GM23338 (cell line): Measurements from ENCODE around the gene GPRIN1. TPM values are rescaled to one million over a fixed set of nuclear protein-coding genes. Genes with fewer than 3 reads are reported as not detected.

Source experiments
- ATAC-seq: fragments of 200-7000 bp; cut with Tn5 transposase; 3 replicates; pipeline ENCODE4 v1.9.1; 2020
- DNase-seq: peaks from one replicate; pipeline ENCODE4 v3.0.0-alpha.2; 2015; ENCODE audit warnings: low spot score
- H2AFZ ChIP-seq: fragments of 200-600 bp; sonication (generic); 2 replicates; pipeline ENCODE4 v1.8.0; 2016; ENCODE audit warnings: antibody characterized with exemption, mild to moderate bottlenecking, moderate library complexity
- H3F3A ChIP-seq: fragments of 200-600 bp; sonication (generic); replicated peaks from 2 replicates; pipeline ENCODE4 v1.8.0; 2017; ENCODE audit warnings: antibody characterized with exemption, mixed run types, low read depth
- H3K27ac ChIP-seq: fragments of 200-600 bp; sonication (generic); 2 replicates; pipeline ENCODE4 v1.6.1; 2016; ENCODE audit warnings: low read depth
- H3K27me3 ChIP-seq: fragments of 200-600 bp; sonication (generic); 2 replicates; pipeline ENCODE4 v1.8.0; 2016; ENCODE audit warnings: mild to moderate bottlenecking, mixed run types, moderate library complexity; ENCODE audit not compliant: insufficient read depth
- H3K36me3 ChIP-seq: fragments of 200-600 bp; sonication (generic); 2 replicates; pipeline ENCODE4 v1.8.0; 2016; ENCODE audit warnings: mild to moderate bottlenecking; ENCODE audit not compliant: insufficient read depth
- H3K4me1 ChIP-seq: fragments of 200-600 bp; sonication (generic); 2 replicates; pipeline ENCODE4 v1.8.0; 2016; ENCODE audit warnings: mild to moderate bottlenecking, moderate library complexity; ENCODE audit not compliant: insufficient read depth
- H3K4me2 ChIP-seq: fragments of 200-600 bp; sonication (generic); 2 replicates; pipeline ENCODE4 v1.7.1; 2017; ENCODE audit warnings: mixed run types
- H3K4me3 ChIP-seq: fragments of 200-600 bp; sonication (generic); 2 replicates; pipeline ENCODE4 v1.6.1; 2016; ENCODE audit warnings: mixed run types
- H3K79me2 ChIP-seq: fragments of 200-600 bp; sonication (generic); replicated peaks from 2 replicates; pipeline ENCODE4 v1.8.0; 2017; ENCODE audit warnings: mild to moderate bottlenecking; ENCODE audit not compliant: insufficient read depth
- H3K9me2 ChIP-seq: fragments of 200-600 bp; sonication (generic); 2 replicates; pipeline ENCODE4 v1.8.0; 2017; ENCODE audit not compliant: insufficient read depth
- H4K20me1 ChIP-seq: fragments of 200-600 bp; sonication (generic); replicated peaks from 2 replicates; pipeline ENCODE4 v1.8.0; 2017; ENCODE audit warnings: mild to moderate bottlenecking; ENCODE audit not compliant: insufficient read depth
- H3K27ac Mint-ChIP-seq: 2 replicates; pipeline ENCODE4 v1.8.0; 2020; ENCODE audit warnings: inconsistent platforms, mild to moderate bottlenecking, moderate library complexity, mixed read lengths
- H3K27me3 Mint-ChIP-seq: 3 replicates; pipeline ENCODE4 v1.8.0; 2022; ENCODE audit warnings: low read depth, mild to moderate bottlenecking, moderate library complexity, mixed read lengths, inconsistent platforms; ENCODE audit not compliant: insufficient read depth, poor library complexity
- H3K36me3 Mint-ChIP-seq: 3 replicates; pipeline ENCODE4 v1.8.0; 2021; ENCODE audit warnings: low read depth, mild to moderate bottlenecking, inconsistent platforms, moderate library complexity, mixed read lengths
- H3K4me1 Mint-ChIP-seq: 3 replicates; pipeline ENCODE4 v1.8.0; 2020; ENCODE audit warnings: mild to moderate bottlenecking, inconsistent platforms, mixed read lengths
- H3K4me3 Mint-ChIP-seq: 3 replicates; pipeline ENCODE4 v1.8.0; 2021; ENCODE audit warnings: moderate library complexity, mild to moderate bottlenecking, inconsistent platforms, mixed read lengths
- H3K9me3 Mint-ChIP-seq: 3 replicates; pipeline ENCODE4 v1.8.0; 2020; ENCODE audit warnings: moderate library complexity, mild to moderate bottlenecking, inconsistent platforms, mixed read lengths
- CREB1 ChIP-seq: fragments of 250-450 bp; sonication (Bioruptor Pico); IDR thresholded peaks from 2 replicates; pipeline ENCODE4 v1.5.0; 2020; ENCODE audit warnings: low read depth, mild to moderate bottlenecking, moderate library complexity
- ETS1 ChIP-seq: IDR thresholded peaks from 2 replicates; pipeline ENCODE4 v1.6.1; 2016; ENCODE audit warnings: antibody characterized with exemption
- EZH2 ChIP-seq: fragments of 200-600 bp; sonication (generic); IDR thresholded peaks from one replicate; pipeline ENCODE4 v1.8.0; 2017; ENCODE audit warnings: antibody characterized with exemption, mild to moderate bottlenecking, low read depth; ENCODE audit not compliant: unreplicated experiment
- EZH2phosphoT487 ChIP-seq: fragments of 200-600 bp; sonication (generic); IDR thresholded peaks from one replicate; pipeline ENCODE4 v1.8.1; 2018; ENCODE audit warnings: antibody characterized with exemption; ENCODE audit not compliant: unreplicated experiment
- NANOG ChIP-seq: IDR thresholded peaks from 2 replicates; pipeline ENCODE4 v1.6.1; 2016; ENCODE audit warnings: antibody characterized with exemption, borderline replicate concordance
- POLR2AphosphoS5 ChIP-seq: IDR thresholded peaks from 2 replicates; pipeline ENCODE4 v1.6.1; 2016; ENCODE audit warnings: antibody characterized with exemption, low read depth
- REST ChIP-seq: IDR thresholded peaks from one replicate; pipeline ENCODE4 v1.6.1; 2018; ENCODE audit warnings: antibody characterized with exemption; ENCODE audit not compliant: unreplicated experiment
- STAT1 ChIP-seq: IDR thresholded peaks from one replicate; pipeline ENCODE4 v1.6.1; 2016; ENCODE audit warnings: antibody characterized with exemption; ENCODE audit not compliant: unreplicated experiment
- polyA plus RNA-seq: library from polyadenylated mRNA; unstranded; fragments of >200 nt; fragmentation: Nextera tagmentation; extraction: Ambion mirVana; gene quantifications from 2 replicates; pipeline ENCODE4 v1.2.1, GENCODE V29; 2016
- total RNA-seq: library from RNA; depleted of rRNA; stranded (reverse); fragments of >200 nt; shearing (Covaris generic); gene quantifications from 2 replicates; pipeline ENCODE4 v1.2.3, GENCODE V29; 2014
- TF ChIP-seq, protein P1 (sequence below), 2 experiments: fragments of 200-600 bp in 1 of 2; sonication (generic) in 1 of 2; conservative IDR thresholded peaks; 2 replicates each; pipeline versions ENCODE4 v1.5.1 to v1.6.1; 2016 to 2017; ENCODE audit warnings: antibody characterized with exemption in 2 of 2, low read depth in 2 of 2, mild to moderate bottlenecking in 2 of 2, moderate library complexity in 1 of 2
- TF ChIP-seq, protein P2 (sequence below): fragments of 250-450 bp; sonication (Bioruptor Pico); IDR thresholded peaks from 2 replicates; pipeline ENCODE4 v1.5.0; 2020; ENCODE audit warnings: mild to moderate bottlenecking, moderate library complexity

GPRIN1 gene
- total and polyA plus RNA-seq, 2 experiments from 2014 or later: 3.8 to 14.6 TPM

DNA sequence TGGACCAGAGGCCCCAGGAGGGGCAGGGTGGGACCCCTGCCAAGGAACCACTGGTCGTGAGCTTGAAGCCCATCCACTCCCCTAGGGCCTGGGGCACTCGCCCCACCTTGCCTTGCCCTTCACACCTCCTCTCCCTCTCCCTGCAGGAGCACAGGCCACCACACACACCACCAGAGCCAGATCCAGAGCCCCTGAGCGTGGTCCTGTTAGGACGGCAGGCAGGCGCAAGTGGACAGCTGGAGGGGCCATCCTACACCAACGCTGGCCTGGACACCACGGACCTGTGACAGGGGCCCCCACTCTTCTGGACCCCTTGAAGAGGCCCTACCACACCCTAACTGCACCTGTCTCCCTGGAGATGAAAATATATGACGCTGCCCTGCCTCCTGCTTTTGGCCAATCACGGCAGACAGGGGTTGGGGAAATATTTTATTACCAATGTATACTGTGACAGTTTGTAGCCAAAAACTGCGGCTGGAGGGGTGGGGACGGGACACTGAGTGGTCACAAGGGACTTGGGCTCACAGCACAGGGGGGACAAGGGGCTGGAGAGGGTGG is 14.5 kb downstream of the GPRIN1 start (continued):
- TF ChIP-seq CREB1 (CRISPR knock-in tag) (no peak), ETS1 (no peak), NANOG (no peak), EZH2 (no peak), EZH2phosphoT487 (no peak), STAT1 (no peak)
- TF ChIP-seq, protein P1, sequence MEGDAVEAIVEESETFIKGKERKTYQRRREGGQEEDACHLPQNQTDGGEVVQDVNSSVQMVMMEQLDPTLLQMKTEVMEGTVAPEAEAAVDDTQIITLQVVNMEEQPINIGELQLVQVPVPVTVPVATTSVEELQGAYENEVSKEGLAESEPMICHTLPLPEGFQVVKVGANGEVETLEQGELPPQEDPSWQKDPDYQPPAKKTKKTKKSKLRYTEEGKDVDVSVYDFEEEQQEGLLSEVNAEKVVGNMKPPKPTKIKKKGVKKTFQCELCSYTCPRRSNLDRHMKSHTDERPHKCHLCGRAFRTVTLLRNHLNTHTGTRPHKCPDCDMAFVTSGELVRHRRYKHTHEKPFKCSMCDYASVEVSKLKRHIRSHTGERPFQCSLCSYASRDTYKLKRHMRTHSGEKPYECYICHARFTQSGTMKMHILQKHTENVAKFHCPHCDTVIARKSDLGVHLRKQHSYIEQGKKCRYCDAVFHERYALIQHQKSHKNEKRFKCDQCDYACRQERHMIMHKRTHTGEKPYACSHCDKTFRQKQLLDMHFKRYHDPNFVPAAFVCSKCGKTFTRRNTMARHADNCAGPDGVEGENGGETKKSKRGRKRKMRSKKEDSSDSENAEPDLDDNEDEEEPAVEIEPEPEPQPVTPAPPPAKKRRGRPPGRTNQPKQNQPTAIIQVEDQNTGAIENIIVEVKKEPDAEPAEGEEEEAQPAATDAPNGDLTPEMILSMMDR (conservative IDR thresholded peaks at IDR 0.05; ENCODE audit: low read depth in 2 of 2): no peak

DNA sequence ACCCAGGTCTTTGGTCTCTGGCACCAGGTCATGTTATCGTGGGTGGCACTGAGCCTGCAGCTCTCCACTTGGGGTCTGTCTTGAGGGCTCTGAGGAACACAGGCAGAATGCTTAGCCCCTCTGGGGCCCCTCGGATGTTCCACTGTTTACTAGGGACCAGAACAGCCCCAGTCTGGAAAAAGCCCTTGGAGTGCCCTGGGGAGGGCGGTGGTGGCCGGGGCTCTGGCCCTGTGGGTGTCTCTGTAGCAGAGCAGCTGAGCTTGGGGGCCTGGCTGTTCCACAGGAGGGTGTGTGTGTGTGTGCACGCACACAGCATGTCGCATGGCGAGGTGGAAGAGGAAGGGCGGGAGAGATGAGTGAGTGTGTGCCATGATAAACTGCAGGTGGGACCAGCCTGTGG is 15.4 kb downstream of the GPRIN1 start:
- Mint-ChIP-seq H3K4me1 (no peaks in the 10 kb centered on the region; the same call in 2 of the 3 replicates), H3K36me3 (peaks cover 18% of the 10 kb centered on the region), H3K27ac (no peak overlapping the region), H3K27me3 (peaks cover 26% of the 10 kb centered on the region), H3K4me3 (no peak overlapping the region), H3K9me3 (peaks cover 16% of the 10 kb centered on the region)
- Histone ChIP-seq H4K20me1 (no peaks in the 10 kb centered on the region), H3K4me1 (no peaks in the 10 kb centered on the region), H3K79me2 (no peaks in the 10 kb centered on the region), H3K9me2 (peaks cover 9% of the 10 kb centered on the region), H3F3A (peaks cover 3% of the 10 kb centered on the region; the same call in 1 of the 2 replicates), H3K27ac (no peak overlapping the region), H3K4me2 (no peak overlapping the region), H3K4me3 (no peak overlapping the region), H3K27me3 (peaks cover 16% of the 10 kb centered on the region), H2AFZ (no peak overlapping the region), H3K36me3 (no peaks in the 10 kb centered on the region)
- ATAC-seq (no peak), DNase-seq (no peak)
- TF ChIP-seq POLR2AphosphoS5 (no peak), REST (no peak), NANOG (no peak)
- TF ChIP-seq, protein P2, sequence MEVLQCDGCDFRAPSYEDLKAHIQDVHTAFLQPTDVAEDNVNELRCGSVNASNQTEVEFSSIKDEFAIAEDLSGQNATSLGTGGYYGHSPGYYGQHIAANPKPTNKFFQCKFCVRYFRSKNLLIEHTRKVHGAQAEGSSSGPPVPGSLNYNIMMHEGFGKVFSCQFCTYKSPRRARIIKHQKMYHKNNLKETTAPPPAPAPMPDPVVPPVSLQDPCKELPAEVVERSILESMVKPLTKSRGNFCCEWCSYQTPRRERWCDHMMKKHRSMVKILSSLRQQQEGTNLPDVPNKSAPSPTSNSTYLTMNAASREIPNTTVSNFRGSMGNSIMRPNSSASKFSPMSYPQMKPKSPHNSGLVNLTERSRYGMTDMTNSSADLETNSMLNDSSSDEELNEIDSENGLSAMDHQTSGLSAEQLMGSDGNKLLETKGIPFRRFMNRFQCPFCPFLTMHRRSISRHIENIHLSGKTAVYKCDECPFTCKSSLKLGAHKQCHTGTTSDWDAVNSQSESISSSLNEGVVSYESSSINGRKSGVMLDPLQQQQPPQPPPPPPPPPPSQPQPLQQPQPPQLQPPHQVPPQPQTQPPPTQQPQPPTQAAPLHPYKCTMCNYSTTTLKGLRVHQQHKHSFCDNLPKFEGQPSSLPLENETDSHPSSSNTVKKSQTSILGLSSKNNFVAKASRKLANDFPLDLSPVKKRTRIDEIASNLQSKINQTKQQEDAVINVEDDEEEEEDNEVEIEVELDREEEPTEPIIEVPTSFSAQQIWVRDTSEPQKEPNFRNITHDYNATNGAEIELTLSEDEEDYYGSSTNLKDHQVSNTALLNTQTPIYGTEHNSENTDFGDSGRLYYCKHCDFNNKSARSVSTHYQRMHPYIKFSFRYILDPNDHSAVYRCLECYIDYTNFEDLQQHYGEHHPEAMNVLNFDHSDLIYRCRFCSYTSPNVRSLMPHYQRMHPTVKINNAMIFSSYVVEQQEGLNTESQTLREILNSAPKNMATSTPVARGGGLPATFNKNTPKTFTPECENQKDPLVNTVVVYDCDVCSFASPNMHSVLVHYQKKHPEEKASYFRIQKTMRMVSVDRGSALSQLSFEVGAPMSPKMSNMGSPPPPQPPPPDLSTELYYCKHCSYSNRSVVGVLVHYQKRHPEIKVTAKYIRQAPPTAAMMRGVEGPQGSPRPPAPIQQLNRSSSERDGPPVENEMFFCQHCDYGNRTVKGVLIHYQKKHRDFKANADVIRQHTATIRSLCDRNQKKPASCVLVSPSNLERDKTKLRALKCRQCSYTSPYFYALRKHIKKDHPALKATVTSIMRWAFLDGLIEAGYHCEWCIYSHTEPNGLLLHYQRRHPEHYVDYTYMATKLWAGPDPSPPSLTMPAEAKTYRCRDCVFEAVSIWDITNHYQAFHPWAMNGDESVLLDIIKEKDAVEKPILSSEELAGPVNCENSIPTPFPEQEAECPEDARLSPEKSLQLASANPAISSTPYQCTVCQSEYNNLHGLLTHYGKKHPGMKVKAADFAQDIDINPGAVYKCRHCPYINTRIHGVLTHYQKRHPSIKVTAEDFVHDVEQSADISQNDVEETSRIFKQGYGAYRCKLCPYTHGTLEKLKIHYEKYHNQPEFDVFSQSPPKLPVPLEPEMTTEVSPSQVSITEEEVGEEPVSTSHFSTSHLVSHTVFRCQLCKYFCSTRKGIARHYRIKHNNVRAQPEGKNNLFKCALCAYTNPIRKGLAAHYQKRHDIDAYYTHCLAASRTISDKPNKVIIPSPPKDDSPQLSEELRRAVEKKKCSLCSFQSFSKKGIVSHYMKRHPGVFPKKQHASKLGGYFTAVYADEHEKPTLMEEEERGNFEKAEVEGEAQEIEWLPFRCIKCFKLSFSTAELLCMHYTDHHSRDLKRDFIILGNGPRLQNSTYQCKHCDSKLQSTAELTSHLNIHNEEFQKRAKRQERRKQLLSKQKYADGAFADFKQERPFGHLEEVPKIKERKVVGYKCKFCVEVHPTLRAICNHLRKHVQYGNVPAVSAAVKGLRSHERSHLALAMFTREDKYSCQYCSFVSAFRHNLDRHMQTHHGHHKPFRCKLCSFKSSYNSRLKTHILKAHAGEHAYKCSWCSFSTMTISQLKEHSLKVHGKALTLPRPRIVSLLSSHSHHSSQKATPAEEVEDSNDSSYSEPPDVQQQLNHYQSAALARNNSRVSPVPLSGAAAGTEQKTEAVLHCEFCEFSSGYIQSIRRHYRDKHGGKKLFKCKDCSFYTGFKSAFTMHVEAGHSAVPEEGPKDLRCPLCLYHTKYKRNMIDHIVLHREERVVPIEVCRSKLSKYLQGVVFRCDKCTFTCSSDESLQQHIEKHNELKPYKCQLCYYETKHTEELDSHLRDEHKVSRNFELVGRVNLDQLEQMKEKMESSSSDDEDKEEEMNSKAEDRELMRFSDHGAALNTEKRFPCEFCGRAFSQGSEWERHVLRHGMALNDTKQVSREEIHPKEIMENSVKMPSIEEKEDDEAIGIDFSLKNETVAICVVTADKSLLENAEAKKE: no peak
- TF ChIP-seq, protein P1 (conservative IDR thresholded peaks at IDR 0.05; ENCODE audit: low read depth in 2 of 2): no peak
